GM12865 (cell line): ENCODE measurements around the gene LTC4S.

Source experiments
- DNase-seq: peaks from one replicate; pipeline ENCODE4 v3.0.0; 2010; ENCODE audit warnings: low read depth
- H3K4me3 ChIP-seq: 2 replicates; pipeline ENCODE4 v1.5.1; 2011; ENCODE audit warnings: mild to moderate bottlenecking, low read depth, low read length, control low read depth
- CTCF ChIP-seq: IDR thresholded peaks from 2 replicates; pipeline ENCODE4 v1.5.1; 2011; ENCODE audit warnings: low read length, control low read depth, low read depth, inconsistent platforms; ENCODE audit not compliant: insufficient read depth; ENCODE audit errors: missing control alignments

LTC4S gene

DNA sequence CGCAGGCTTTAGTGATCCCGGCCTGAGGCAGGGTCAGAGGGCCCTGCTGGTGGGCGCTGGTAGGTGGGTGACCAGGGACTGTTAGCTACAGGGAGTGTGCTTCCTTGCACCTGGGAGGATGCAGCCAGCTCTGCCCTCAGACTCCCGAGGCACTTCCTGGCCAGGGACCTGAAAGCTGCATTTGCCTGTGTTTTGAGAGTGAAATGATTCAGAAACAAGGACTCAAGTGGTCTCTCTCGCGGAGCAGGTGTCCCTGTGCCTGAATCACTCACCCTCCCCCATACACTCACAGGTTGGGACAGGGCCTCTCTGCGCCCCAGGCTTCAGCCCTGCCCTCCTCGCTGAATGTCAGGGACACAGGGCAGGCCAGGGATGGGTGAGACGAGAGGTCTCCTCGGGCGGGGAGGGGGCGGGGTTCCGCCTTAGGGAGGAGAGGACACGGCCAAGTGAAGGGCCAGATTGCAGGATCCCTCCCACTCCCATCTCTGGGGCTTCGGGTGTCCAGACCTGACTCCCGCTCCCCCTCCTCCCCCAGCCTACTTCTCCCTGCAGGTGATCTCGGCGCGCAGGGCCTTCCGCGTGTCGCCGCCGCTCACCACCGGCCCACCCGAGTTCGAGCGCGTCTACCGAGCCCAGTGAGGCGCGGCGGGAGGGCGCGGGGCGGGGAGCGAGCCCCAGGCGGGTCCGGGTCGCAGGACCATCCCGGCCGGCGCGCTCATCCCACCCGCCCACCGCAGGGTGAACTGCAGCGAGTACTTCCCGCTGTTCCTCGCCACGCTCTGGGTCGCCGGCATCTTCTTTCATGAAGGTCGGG, 1.5 kb downstream of the LTC4S start:
- no peak for TF ChIP-seq CTCF
- H3K4me3 ChIP-seq, result peak overlapping the region; percentile 68
- no peak for DNase-seq

GRCh38 chr5:179795863-179796833, 2.4 kb downstream of the LTC4S start:
- TF ChIP-seq CTCF, result peak; percentile 68
- DNase-seq, result peak; percentile 90
- H3K4me3 ChIP-seq, result peak overlapping the region; percentile 68

GRCh38 chr5:179796877-179797608, 3.3 kb downstream of the LTC4S start:
- no peak for DNase-seq
- peak overlapping the region; percentile 68 for H3K4me3 ChIP-seq
- no peak for TF ChIP-seq CTCF

- no peak overlapping the region for H3K4me3 ChIP-seq
- no peak for DNase-seq
- no peak for TF ChIP-seq CTCF
Measured at GRCh38 chr5:179797741-179798140, 4.0 kb downstream of the LTC4S start.

- no peak for DNase-seq
- TF ChIP-seq CTCF, result no peak
- no peak overlapping the region for H3K4me3 ChIP-seq
Measured at GRCh38 chr5:179798144-179798770, 4.5 kb downstream of the LTC4S start.
